H1 (cell line): Measurements from ENCODE around the gene KCNN4. TPM values are rescaled to one million over a fixed set of nuclear protein-coding genes. Genes with fewer than 3 reads are reported as not detected.

Source experiments
- CTCF ChIA-PET: fragments of 300-600 bp; sonication (Branson Sonifier 250); formaldehyde crosslinking; loops from one replicate; lab custom pipeline; 2021; ENCODE audit not compliant: partially characterized antibody; lab: Charles Lee
- POLR2A ChIA-PET: fragments of 300-600 bp; sonication (Branson Sonifier 250); formaldehyde crosslinking; loops from one replicate; lab custom pipeline; 2021; ENCODE audit warnings: inconsistent platforms; ENCODE audit not compliant: partially characterized antibody; lab: Charles Lee
- DNase-seq, 2 experiments: peaks; one replicate each; pipeline versions ENCODE4 v3.0.0 to v3.0.0-alpha.2; 2010 to 2022; ENCODE audit warnings: low spot score in 2 of 2, low read depth in 1 of 2, mixed read lengths in 1 of 2
- FAIRE-seq: peaks from 2 replicates; lab custom pipeline; 2011; peaks lifted over from hg19 to GRCh38; lab: Jason Lieb, UNC
- H2AFZ ChIP-seq: 2 replicates; pipeline ENCODE4 v1.8.1; 2012; ENCODE audit warnings: low read length, inconsistent platforms
- H2AK5ac ChIP-seq: 2 replicates; pipeline ENCODE4 v1.6.1; 2013; ENCODE audit warnings: low read depth, low read length
- H2BK120ac ChIP-seq: replicated peaks from 2 replicates; pipeline ENCODE3; 2013; ENCODE audit warnings: low read depth, low read length, inconsistent platforms
- H2BK12ac ChIP-seq: 2 replicates; pipeline ENCODE4 v1.6.1; 2013; ENCODE audit warnings: low read depth, low read length
- H2BK15ac ChIP-seq: 2 replicates; pipeline ENCODE4 v1.6.1; 2013; ENCODE audit warnings: low read length
- H2BK20ac ChIP-seq: 2 replicates; pipeline ENCODE4 v1.6.1; 2013; ENCODE audit warnings: low read length
- H2BK5ac ChIP-seq: 2 replicates; pipeline ENCODE4 v1.6.1; 2013; ENCODE audit warnings: low read depth, low read length
- H3K14ac ChIP-seq: 2 replicates; pipeline ENCODE4 v1.6.1; 2013; ENCODE audit warnings: inconsistent platforms; ENCODE audit not compliant: insufficient read length
- H3K18ac ChIP-seq: 2 replicates; pipeline ENCODE4 v1.6.1; 2013; ENCODE audit warnings: low read length; ENCODE audit errors: extremely low read depth
- H3K23ac ChIP-seq: 2 replicates; pipeline ENCODE4 v1.6.1; 2013; ENCODE audit warnings: inconsistent platforms; ENCODE audit not compliant: insufficient read length
- H3K23me2 ChIP-seq: 2 replicates; pipeline ENCODE4 v1.6.1; 2013; ENCODE audit warnings: low read depth, low read length
- H3K27ac ChIP-seq: 2 replicates; pipeline ENCODE4 v1.6.1; 2011; ENCODE audit warnings: low read depth, low read length, inconsistent platforms
- H3K27me3 ChIP-seq, 4 experiments: replicated peaks in 1 of 4; 1 replicate in 1 of 4; 2 replicates in 3 of 4; pipeline versions ENCODE4 v1.6.1 to v1.8.1; 2011 to 2013; ENCODE audit warnings: low read length in 3 of 4, mild to moderate bottlenecking in 3 of 4, inconsistent platforms in 2 of 4, mixed read lengths in 2 of 4, moderate library complexity in 1 of 4; ENCODE audit not compliant: control insufficient read depth in 3 of 4, insufficient read depth in 3 of 4; ENCODE audit errors: extremely low read depth in 1 of 4
- H3K36me3 ChIP-seq, 4 experiments: 2 replicates each; pipeline versions ENCODE4 v1.6.1 to v1.8.1; 2011 to 2013; ENCODE audit warnings: mild to moderate bottlenecking in 4 of 4, low read length in 3 of 4, moderate library complexity in 2 of 4, control low read depth in 1 of 4, inconsistent platforms in 1 of 4; ENCODE audit not compliant: insufficient read depth in 4 of 4, control insufficient read depth in 2 of 4
- H3K4ac ChIP-seq: replicated peaks from 2 replicates; pipeline ENCODE3; 2013; ENCODE audit warnings: low read length, low read depth, mixed read lengths, inconsistent platforms; ENCODE audit not compliant: insufficient read length
- H3K4me1 ChIP-seq, 4 experiments: replicated peaks in 1 of 4; 1 replicate in 1 of 4; 2 replicates in 3 of 4; pipeline versions ENCODE4 v1.6.1 to v1.8.1; 2011 to 2013; ENCODE audit warnings: low read length in 3 of 4, inconsistent platforms in 2 of 4, mixed read lengths in 1 of 4; ENCODE audit not compliant: insufficient read depth in 4 of 4, control insufficient read depth in 3 of 4
- H3K4me2 ChIP-seq, 2 experiments: 2 replicates each; pipeline versions ENCODE4 v1.6.1 to v1.8.1; 2011 to 2013; ENCODE audit warnings: low read depth in 2 of 2, low read length in 2 of 2, control low read depth in 1 of 2, inconsistent platforms in 1 of 2, mild to moderate bottlenecking in 1 of 2; ENCODE audit not compliant: insufficient read depth in 1 of 2
- H3K4me3 ChIP-seq, 4 experiments: fragments of 200-600, 300-600 bp in 1 of 4; sonication (generic), shearing (Covaris generic), sonication (Bioruptor Twin) in 1 of 4; 2 replicates each; pipeline versions ENCODE4 v1.5.1 to v1.8.1; 2011 to 2016; ENCODE audit warnings: low read length in 4 of 4, low read depth in 3 of 4, control low read depth in 2 of 4, inconsistent platforms in 2 of 4, mild to moderate bottlenecking in 2 of 4, mixed read lengths in 1 of 4, moderate library complexity in 1 of 4; ENCODE audit not compliant: insufficient read depth in 2 of 4; ENCODE audit errors: extremely low read depth in 1 of 4
- H3K56ac ChIP-seq: replicated peaks from 2 replicates; pipeline ENCODE3; 2013; ENCODE audit warnings: low read depth, mild to moderate bottlenecking, mixed read lengths, low read length, inconsistent platforms; ENCODE audit not compliant: insufficient read length
- H3K79me1 ChIP-seq: 2 replicates; pipeline ENCODE4 v1.6.1; 2013; ENCODE audit warnings: low read depth, low read length, control low read depth
- H3K79me2 ChIP-seq, 2 experiments: 2 replicates each; pipeline versions ENCODE4 v1.6.1 to v1.8.1; 2012 to 2013; ENCODE audit warnings: low read length in 2 of 2, mild to moderate bottlenecking in 2 of 2, inconsistent platforms in 1 of 2; ENCODE audit not compliant: insufficient read depth in 2 of 2, control insufficient read depth in 1 of 2
- H3K9ac ChIP-seq, 4 experiments: replicated peaks in 1 of 4; 1 replicate in 1 of 4; 2 replicates in 3 of 4; pipeline versions ENCODE4 v1.6.1 to v1.8.1; 2011 to 2013; ENCODE audit warnings: low read depth in 3 of 4, low read length in 3 of 4, control low read depth in 2 of 4, mild to moderate bottlenecking in 2 of 4, moderate library complexity in 2 of 4, inconsistent platforms in 1 of 4; ENCODE audit errors: extremely low read depth in 1 of 4
- H3K9me3 ChIP-seq, 2 experiments: 2 replicates each; pipeline versions ENCODE4 v1.6.1 to v1.8.1; 2012 to 2013; ENCODE audit warnings: mild to moderate bottlenecking in 2 of 2, moderate library complexity in 2 of 2, control low read depth in 1 of 2, inconsistent platforms in 1 of 2, low read depth in 1 of 2, low read length in 1 of 2, mixed read lengths in 1 of 2; ENCODE audit not compliant: insufficient read depth in 2 of 2
- H4K20me1 ChIP-seq, 2 experiments: replicated peaks in 1 of 2; 2 replicates each; pipeline versions ENCODE3 to v1.8.1; 2011 to 2013; ENCODE audit warnings: inconsistent platforms in 2 of 2, low read length in 2 of 2, mild to moderate bottlenecking in 1 of 2; ENCODE audit not compliant: insufficient read depth in 2 of 2, control insufficient read depth in 1 of 2
- H4K5ac ChIP-seq: 2 replicates; pipeline ENCODE4 v1.6.1; 2013; ENCODE audit warnings: low read length, low read depth, mixed read lengths, inconsistent platforms; ENCODE audit not compliant: insufficient read length
- H4K8ac ChIP-seq: 2 replicates; pipeline ENCODE4 v1.8.0; 2013; ENCODE audit warnings: mild to moderate bottlenecking, moderate library complexity, low read length, inconsistent platforms; ENCODE audit not compliant: insufficient read depth; ENCODE audit errors: extremely low read depth
- H4K91ac ChIP-seq: replicated peaks from 2 replicates; pipeline ENCODE3; 2013; ENCODE audit warnings: low read length, mixed read lengths, inconsistent platforms; ENCODE audit not compliant: insufficient read length
- ATF3 ChIP-seq: IDR thresholded peaks from 2 replicates; pipeline ENCODE4 v1.6.1; 2011; ENCODE audit warnings: low read depth, mild to moderate bottlenecking, low read length; ENCODE audit not compliant: insufficient read depth
- CREB1 ChIP-seq: IDR thresholded peaks from 2 replicates; pipeline ENCODE4 v1.6.1; 2012; ENCODE audit warnings: inconsistent platforms
- EGR1 ChIP-seq: IDR thresholded peaks from 2 replicates; pipeline ENCODE4 v1.6.1; 2011; ENCODE audit warnings: low read depth, low read length, borderline replicate concordance
- EZH2 ChIP-seq: fragments of 200-600 bp; sonication (generic); IDR thresholded peaks from 2 replicates; pipeline ENCODE4 v1.7.1; 2012; ENCODE audit warnings: low read depth, mild to moderate bottlenecking, moderate library complexity, low read length, inconsistent platforms; ENCODE audit not compliant: severe bottlenecking
- GABPA ChIP-seq: IDR thresholded peaks from 2 replicates; pipeline ENCODE4 v1.6.1; 2011; ENCODE audit warnings: mild to moderate bottlenecking, low read length, moderate library complexity, borderline replicate concordance; ENCODE audit not compliant: insufficient read depth
- GTF2F1 ChIP-seq: IDR thresholded peaks from 2 replicates; pipeline ENCODE4 v1.6.1; 2012; ENCODE audit warnings: low read depth, low read length, improper control_type of control experiment, borderline replicate concordance
- HDAC6 ChIP-seq: IDR thresholded peaks from one replicate; pipeline ENCODE4 v1.7.1; 2012; ENCODE audit warnings: low read depth, mild to moderate bottlenecking, inconsistent platforms, low read length, moderate library complexity
- MAFK ChIP-seq: IDR thresholded peaks from 2 replicates; pipeline ENCODE4 v1.6.1; 2012; ENCODE audit warnings: low read depth, mild to moderate bottlenecking, improper control_type of control experiment, low read length
- NRF1 ChIP-seq: IDR thresholded peaks from 2 replicates; pipeline ENCODE4 v1.6.1; 2011; ENCODE audit warnings: mild to moderate bottlenecking, low read depth, low read length, improper control_type of control experiment
- SAP30 ChIP-seq: fragments of 300-600 bp; sonication (generic); IDR thresholded peaks from 2 replicates; pipeline ENCODE4 v1.7.1; 2012; ENCODE audit warnings: low read length, moderate library complexity, mild to moderate bottlenecking, inconsistent platforms; ENCODE audit not compliant: insufficient read depth, insufficient replicate concordance
- SP1 ChIP-seq: IDR thresholded peaks from 2 replicates; pipeline ENCODE4 v1.6.1; 2011; ENCODE audit warnings: low read depth, low read length
- SP4 ChIP-seq: IDR thresholded peaks from 2 replicates; pipeline ENCODE4 v1.6.1; 2012; ENCODE audit warnings: low read length, inconsistent platforms
- TAF1 ChIP-seq: IDR thresholded peaks from 2 replicates; pipeline ENCODE4 v1.6.1; 2011; ENCODE audit warnings: mild to moderate bottlenecking, low read depth, low read length
- WGBS, 2 experiments: shearing (Covaris generic) in 1 of 2; methylation state at CpG; one replicate each; pipeline versions ENCODE4 v1.1.6 to v1.1.7; 2013 to 2015; ENCODE audit warnings: low lambda C conversion rate in 2 of 2, mixed read lengths in 2 of 2, inconsistent platforms in 1 of 2, low coverage in 1 of 2, missing lambda C conversion rate in 1 of 2; ENCODE audit not compliant: insufficient replicate concordance in 2 of 2, insufficient coverage in 1 of 2, insufficient read length in 1 of 2; ENCODE audit errors: extremely low coverage in 1 of 2, missing lambda C conversion rate in 1 of 2; 5-methylcytosine and 5-hydroxymethylcytosine counted together
- polyA plus RNA-seq, 7 experiments: library from polyadenylated mRNA; depleted of rRNA in 3 of 7; stranded (reverse) in 5 of 7; unstranded in 2 of 7; fragments of >200 nt in 5 of 7; fragments of 200-250 nt in 2 of 7; gene quantifications; 1 replicate in 5 of 7; 2 replicates in 1 of 7; 4 replicates in 1 of 7; pipeline versions ENCODE4 v1.2.1 to v1.2.3, GENCODE V29; 2011 to 2013; ENCODE audit warnings: missing spikeins in 2 of 7, mixed read lengths in 2 of 7
- total RNA-seq: library from RNA; stranded (reverse); fragmentation: NEBNext Ultra II Directional; extraction: Animal tissue kit (Norgen Biotek cat#: 25700); gene quantifications from 2 replicates; pipeline ENCODE4 v1.2.1, GENCODE V29; 2021

The KCNN4 gene
- total and polyA plus RNA-seq, 2 of the 8 experiments (the other 6 are each of a cell fraction or from before 2014, with no cell fraction given) = 0.78 to 1.5 TPM

GRCh38 chr19:43790587-43790986, 9.8 kb upstream of the KCNN4 start:
- H4K20me1 ChIP-seq = no peaks in the 10 kb centered on the region
- H2BK5ac ChIP-seq = no peak overlapping the region
- POLR2A ChIA-PET = no interaction called here
- no peak for FAIRE-seq
- no peak overlapping the region for H3K4me2 ChIP-seq
- no peak overlapping the region for H3K56ac ChIP-seq
- no peaks in the 10 kb centered on the region for H3K79me2 ChIP-seq
- no peak overlapping the region for H2BK20ac ChIP-seq
- H2AFZ ChIP-seq = no peak overlapping the region
- H2BK15ac ChIP-seq = no peak overlapping the region
- H3K79me1 ChIP-seq = no peaks in the 10 kb centered on the region
- no peak overlapping the region for H4K91ac ChIP-seq
- no peak overlapping the region for H3K27ac ChIP-seq
- H3K14ac ChIP-seq = no peak overlapping the region
- no peak overlapping the region for H3K9ac ChIP-seq
- no peaks in the 10 kb centered on the region for H3K9me3 ChIP-seq
- no peaks in the 10 kb centered on the region; a peak in 2 of 7 replicates for H3K27me3 ChIP-seq
- no peak overlapping the region for H2AK5ac ChIP-seq
- H2BK120ac ChIP-seq = no peak overlapping the region
- H3K23ac ChIP-seq = no peak overlapping the region
- CTCF ChIA-PET = interaction anchor here (1.0 to 37.0 kb wide), 3 partner anchors 16 to 34 kb away, joined by 3 to 703 read pairs (median 3); partner anchors contain the start of gene SMG9
- H3K4me3 ChIP-seq = no peak overlapping the region
- TF ChIP-seq SP4 (no peak), CREB1 (no peak), SAP30 (no peak), EZH2 (no peak), HDAC6 (no peak), ATF3 (no peak), MAFK (no peak), SP1 (no peak), NRF1 (no peak), GABPA (no peak), EGR1 (no peak), GTF2F1 (no peak), TAF1 (no peak)
- TF ChIP-seq, all 59 proteins: peak for 0
- Histone ChIP-seq H3K23me2 (no peaks in the 10 kb centered on the region), H3K18ac (no peak overlapping the region), H2BK12ac (no peak overlapping the region), H3K4ac (no peak overlapping the region), H4K5ac (no peak overlapping the region), H4K8ac (no peak overlapping the region), H3K4me1 (no peaks in the 10 kb centered on the region), H3K36me3 (no peaks in the 10 kb centered on the region)
- WGBS, 2 experiments = 81% methylated on average over 3 of the region's 3 CpGs; no CpG with 5 or more reads in 1 of the 2 experiments
- DNase-seq = no peak
